Vagina (tissue), 2 donors: ENCODE results near the gene SPRR1A.

ENCODE experiments used
- POLR2AphosphoS5 ChIP-seq, 2 donors: sonication (generic); formaldehyde crosslinking; IDR thresholded peaks; one replicate each; pipeline ENCODE4 v1.9.0; 2017; ENCODE audit warnings: antibody characterized with exemption in 2 of 2, mild to moderate bottlenecking in 2 of 2, low read depth in 1 of 2; ENCODE audit not compliant: insufficient read depth in 1 of 2
- TF ChIP-seq, protein P1 (sequence below), 3 experiments: fragments of 450-650 bp in 2 of 3; fragments of 200-600 bp in 1 of 3; sonication (generic) in 1 of 3; IDR thresholded peaks; one replicate each; pipeline ENCODE4 v1.5.1; 2017 to 2019; ENCODE audit warnings: antibody characterized with exemption in 3 of 3, mild to moderate bottlenecking in 2 of 3, moderate library complexity in 2 of 3

- TF ChIP-seq, protein P1, sequence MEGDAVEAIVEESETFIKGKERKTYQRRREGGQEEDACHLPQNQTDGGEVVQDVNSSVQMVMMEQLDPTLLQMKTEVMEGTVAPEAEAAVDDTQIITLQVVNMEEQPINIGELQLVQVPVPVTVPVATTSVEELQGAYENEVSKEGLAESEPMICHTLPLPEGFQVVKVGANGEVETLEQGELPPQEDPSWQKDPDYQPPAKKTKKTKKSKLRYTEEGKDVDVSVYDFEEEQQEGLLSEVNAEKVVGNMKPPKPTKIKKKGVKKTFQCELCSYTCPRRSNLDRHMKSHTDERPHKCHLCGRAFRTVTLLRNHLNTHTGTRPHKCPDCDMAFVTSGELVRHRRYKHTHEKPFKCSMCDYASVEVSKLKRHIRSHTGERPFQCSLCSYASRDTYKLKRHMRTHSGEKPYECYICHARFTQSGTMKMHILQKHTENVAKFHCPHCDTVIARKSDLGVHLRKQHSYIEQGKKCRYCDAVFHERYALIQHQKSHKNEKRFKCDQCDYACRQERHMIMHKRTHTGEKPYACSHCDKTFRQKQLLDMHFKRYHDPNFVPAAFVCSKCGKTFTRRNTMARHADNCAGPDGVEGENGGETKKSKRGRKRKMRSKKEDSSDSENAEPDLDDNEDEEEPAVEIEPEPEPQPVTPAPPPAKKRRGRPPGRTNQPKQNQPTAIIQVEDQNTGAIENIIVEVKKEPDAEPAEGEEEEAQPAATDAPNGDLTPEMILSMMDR (IDR thresholded peaks at IDR 0.05), result no peak
- TF ChIP-seq POLR2AphosphoS5 (IDR thresholded peaks at IDR 0.05; ENCODE audit: insufficient read depth in 1 of 2, low read depth in 1 of 2), result no peak
Measured at GRCh38 chr1:152968248-152968647, 15.6 kb upstream of the SPRR1A start.
